Erythroblast (primary cell): ENCODE results near the gene TRAPPC14.
A peak's percentile ranks its signal among the peaks of the same experiment; 100 is the strongest.
"Not testable (repeated sequence)": the region's sequence is repeated elsewhere in the genome, so short reads cannot be mapped to it uniquely, and the experiment has no call there.

ENCODE experiments used
- DNase-seq, 2 experiments: peaks; one replicate each; lab custom pipeline; 2025; lab: John Stamatoyannopoulos, UW
- GATA1 ChIP-seq: IDR thresholded peaks from 2 replicates; pipeline ENCODE4 v1.6.1; 2011; ENCODE audit warnings: low read depth, mild to moderate bottlenecking, control low read depth, low read length, moderate library complexity
- POLR2A ChIP-seq: IDR thresholded peaks from 2 replicates; pipeline ENCODE4 v1.6.1; 2011; ENCODE audit warnings: mild to moderate bottlenecking, low read length

The TRAPPC14 gene

DNA sequence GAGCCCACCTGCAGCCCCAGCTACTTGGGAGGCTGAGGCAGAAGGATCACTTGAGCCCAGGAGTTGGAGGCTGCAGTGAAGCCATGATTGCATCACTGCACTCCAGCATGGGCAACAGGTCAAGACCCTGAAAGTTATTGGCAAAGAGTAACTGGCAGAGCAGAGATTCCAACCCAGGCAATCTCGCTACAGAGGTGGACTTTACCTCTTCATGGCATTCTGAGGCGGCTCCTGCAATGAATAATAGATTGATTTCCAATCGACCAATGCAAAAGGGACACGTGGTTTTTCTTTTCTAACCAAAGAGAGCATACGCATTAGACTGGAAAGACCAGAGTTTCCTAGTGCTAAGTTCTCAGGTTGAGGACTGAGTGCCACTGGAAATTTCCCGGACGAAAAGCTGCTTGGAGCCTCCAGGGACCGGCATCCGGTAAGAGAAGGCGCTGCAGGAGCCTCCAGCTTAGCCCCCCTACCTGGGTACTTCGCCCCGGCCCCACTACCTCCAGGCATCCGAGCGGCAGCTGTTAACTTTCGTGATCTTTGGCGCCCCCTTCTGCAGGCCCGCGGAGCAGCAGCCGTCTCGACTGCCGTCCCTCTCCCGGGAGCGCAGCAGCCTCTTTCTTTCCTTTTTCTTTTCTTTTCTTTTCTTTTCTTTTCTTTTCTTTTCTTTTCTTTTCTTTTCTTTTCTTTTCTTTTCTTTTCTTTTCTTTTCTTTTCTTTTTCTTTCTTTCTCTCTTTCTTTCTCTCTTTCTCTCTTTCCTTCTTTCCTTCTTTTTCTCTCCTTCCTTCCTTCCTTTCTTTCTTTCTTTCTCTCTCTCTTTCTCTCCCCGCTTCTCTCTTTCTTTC, 27.7 kb downstream of the TRAPPC14 start:
- TF ChIP-seq GATA1: no peak
- TF ChIP-seq POLR2A: no peak
- peak; percentile 70 to 85 for DNase-seq

DNA sequence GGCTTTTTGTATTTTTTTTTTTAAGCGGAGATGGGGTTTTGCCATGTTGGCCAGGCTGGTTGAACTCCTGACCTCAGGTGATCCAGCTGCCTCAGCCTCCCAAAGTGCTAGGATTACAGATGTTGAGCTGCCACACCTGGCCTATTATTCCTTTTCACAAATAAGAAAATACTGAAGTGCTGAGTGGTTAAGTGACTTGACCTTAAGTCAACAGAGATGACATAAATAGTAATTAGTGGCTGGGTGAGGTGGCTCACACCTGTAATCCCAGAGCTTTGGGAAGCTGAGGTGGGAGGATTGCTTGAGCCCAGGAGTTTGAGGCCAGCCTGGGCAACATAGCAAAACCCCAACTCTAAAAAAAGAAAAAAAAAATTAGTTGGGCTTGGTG, 28.3 kb downstream of the TRAPPC14 start:
- DNase-seq: not testable (repeated sequence)

GRCh38 chr7:100128637-100128963, 29.9 kb downstream of the TRAPPC14 start:
- no peak for TF ChIP-seq POLR2A
- TF ChIP-seq GATA1: no peak
- DNase-seq: peak in 1 of 2 experiments; percentile 40

GRCh38 chr7:100127866-100128636, 30.5 kb downstream of the TRAPPC14 start:
- TF ChIP-seq POLR2A (peak; percentile 29), GATA1 (no peak)
- DNase-seq: peak; percentile 64 to 65

- peak; percentile 97 to 98 for DNase-seq
- TF ChIP-seq GATA1 (no peak), POLR2A (peak; percentile 71)
Observed at GRCh38 chr7:100126931-100127865, 31.3 kb downstream of the TRAPPC14 start, which contains the start of gene MBLAC1. Gene MBLAC1, plus strand, starts transcription at chr7:100126967. Its CDS starts 429 bp downstream, at chr7:100127396.

- TF ChIP-seq POLR2A: peak; percentile 79
- TF ChIP-seq GATA1: no peak
- DNase-seq: no peak
Observed at GRCh38 chr7:100126239-100126930, 32.1 kb downstream of the TRAPPC14 start.

GRCh38 chr7:100124301-100125230, 34.0 kb downstream of the TRAPPC14 start:
- TF ChIP-seq GATA1 (no peak), POLR2A (no peak)
- DNase-seq: peak in 1 of 2 experiments; percentile 58

DNA sequence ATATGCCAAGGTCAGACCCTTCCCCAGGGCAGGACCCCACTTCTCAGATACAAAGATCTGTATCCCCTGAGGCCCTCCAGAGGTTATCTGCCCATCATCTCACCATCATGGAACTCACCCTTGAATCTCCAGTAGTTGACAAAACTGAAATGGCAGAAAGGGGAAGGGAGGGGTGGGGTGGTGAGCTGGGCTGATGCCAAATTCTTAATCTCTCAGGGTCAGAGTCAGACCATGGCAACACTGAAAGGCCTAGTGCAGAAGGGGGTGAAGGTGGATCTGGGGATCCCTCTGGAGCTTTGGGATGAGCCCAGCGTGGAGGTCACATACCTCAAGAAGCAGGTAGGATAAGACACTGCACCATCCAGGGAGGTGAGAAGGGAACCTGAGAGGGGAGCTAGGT, 36.0 kb downstream of the TRAPPC14 start:
- peak; percentile 91 to 92 for DNase-seq
- no peak for TF ChIP-seq GATA1
- no peak for TF ChIP-seq POLR2A

DNA sequence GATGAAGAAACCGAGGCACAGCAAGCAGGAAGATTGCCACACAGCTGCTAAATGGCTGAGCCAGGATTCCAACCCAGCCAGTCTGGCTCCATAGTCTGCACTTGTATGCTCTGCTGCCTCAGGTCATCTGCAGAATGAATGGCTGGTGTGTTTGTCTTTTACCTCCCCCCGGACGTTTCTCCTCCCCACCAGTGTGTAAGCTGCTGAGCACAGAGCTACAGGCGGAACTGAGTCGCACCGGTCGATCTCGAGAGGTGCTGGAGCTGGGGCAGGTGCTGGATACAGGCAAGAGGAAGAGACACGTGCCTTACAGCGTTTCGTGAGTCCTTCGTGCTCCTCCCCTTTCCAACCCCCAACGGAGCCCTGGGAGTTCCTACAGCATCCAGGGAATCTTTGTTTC, 36.5 kb downstream of the TRAPPC14 start:
- TF ChIP-seq POLR2A (no peak), GATA1 (no peak)
- DNase-seq: peak in 1 of 2 experiments; percentile 55

GRCh38 chr7:100120733-100121036, 37.8 kb downstream of the TRAPPC14 start:
- TF ChIP-seq POLR2A (no peak), GATA1 (no peak)
- DNase-seq: peak; percentile 57 to 83

DNA sequence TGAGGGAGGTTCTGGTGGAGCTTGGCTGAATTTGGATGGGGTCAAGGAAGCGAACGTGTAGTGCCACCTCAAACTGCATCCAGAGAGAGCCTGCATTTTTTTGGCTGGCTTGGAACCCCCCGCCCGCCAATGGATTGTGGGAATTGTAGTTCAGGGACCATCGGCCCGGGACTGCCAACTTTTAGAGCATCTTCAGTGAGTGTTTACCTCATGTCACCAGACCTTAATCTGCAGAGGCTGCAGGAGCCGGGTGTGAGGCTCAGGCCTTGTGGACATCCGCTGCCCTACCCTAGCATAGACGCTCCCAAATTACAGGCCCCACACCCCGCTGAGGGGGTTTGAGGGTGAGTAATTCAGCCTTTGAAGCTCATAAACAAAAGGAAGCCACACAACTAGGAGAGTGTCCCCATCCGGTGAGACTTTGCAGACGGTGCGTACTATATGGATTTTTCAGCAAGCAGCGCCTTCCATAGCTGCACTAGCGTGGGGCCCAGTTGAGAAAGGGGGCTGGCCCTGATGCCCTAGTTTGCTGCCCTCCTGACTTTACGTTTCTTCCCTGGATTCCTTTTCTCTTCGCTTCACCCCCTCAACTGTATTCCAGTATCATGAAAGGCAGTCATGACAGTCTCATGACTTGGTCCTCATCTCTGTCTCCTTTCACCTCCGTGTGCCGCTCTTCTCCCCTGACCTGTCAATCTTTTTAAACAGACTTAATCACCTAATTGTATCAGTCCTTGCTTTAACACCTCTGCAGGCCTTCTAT, 38.4 kb downstream of the TRAPPC14 start:
- DNase-seq: peak; percentile 77 to 81

More for the DNA sequence above, 38.4 kb downstream of the TRAPPC14 start:
- TF ChIP-seq GATA1: no peak
- TF ChIP-seq POLR2A: no peak
